Measurements from ENCODE around the gene SLC1A7. TPM values are rescaled to one million over a fixed set of nuclear protein-coding genes. Genes with fewer than 3 reads are reported as not detected.

Gene SLC1A7
- total and polyA plus RNA-seq, 2 of the 13 experiments (the other 11 are each of a cell fraction or from before 2014, with no cell fraction given) = 0.04 to 2.0 TPM

GRCh38 chr1:53183095-53183990, 40.9 kb upstream of the SLC1A7 start (continued):
- TF ChIP-seq PRPF4 (IDR thresholded peaks at IDR 0.05; ENCODE audit: low read depth, low read length, poor library complexity, severe bottlenecking) = no peak
- TF ChIP-seq ZBTB40 (IDR thresholded peaks at IDR 0.05) = peak; percentile 99
- TF ChIP-seq ZBTB40 (CRISPR knock-in tag; IDR thresholded peaks at IDR 0.05) = peak; percentile 100
- peak; percentile 62; the same call in 1 of the 2 replicates for TF ChIP-seq ZNF766 (CRISPR knock-in tag; IDR thresholded peaks at IDR 0.05; ENCODE audit: borderline replicate concordance)
- no peak for TF ChIP-seq ZNF251 (CRISPR knock-in tag; IDR thresholded peaks at IDR 0.05)
- TF ChIP-seq EP300 (IDR thresholded peaks at IDR 0.05; ENCODE audit: low read depth in 2 of 2, low read length in 2 of 2) = peak; percentile 94 to 98
- TF ChIP-seq EP300 (CRISPR knock-in tag; IDR thresholded peaks at IDR 0.05; ENCODE audit: borderline replicate concordance) = peak; percentile 87
- TF ChIP-seq MAFK (conservative IDR thresholded peaks at IDR 0.05 in 1 of 2, IDR thresholded peaks at IDR 0.05 in 1 of 2; ENCODE audit: low read length in 2 of 2) = no peak; a peak in 1 of 4 replicates
- no peak for TF ChIP-seq ZNF678 (CRISPR knock-in tag; IDR thresholded peaks at IDR 0.05)
- TF ChIP-seq CBX1 (IDR thresholded peaks at IDR 0.05; ENCODE audit: low read depth) = peak; percentile 29
- TF ChIP-seq ZNF878 (CRISPR knock-in tag; IDR thresholded peaks at IDR 0.05) = peak; percentile 83; the same call in 1 of the 2 replicates
- TF ChIP-seq EHMT2 (IDR thresholded peaks at IDR 0.05; ENCODE audit: borderline replicate concordance, low read depth, low read length) = peak; percentile 82; the same call in 1 of the 2 replicates
- TF ChIP-seq RELA (CRISPR knock-in tag; IDR thresholded peaks at IDR 0.05) = no peak
- no peak; the same call in 1 of the 2 replicates for TF ChIP-seq ZBTB21 (CRISPR knock-in tag; IDR thresholded peaks at IDR 0.05)
- TF ChIP-seq GZF1 (CRISPR knock-in tag; IDR thresholded peaks at IDR 0.05) = no peak
- TF ChIP-seq ETV5 (CRISPR knock-in tag; IDR thresholded peaks at IDR 0.05; ENCODE audit: borderline replicate concordance) = peak; percentile 68; the same call in 1 of the 2 replicates
- TF ChIP-seq ZSCAN31 (CRISPR knock-in tag; IDR thresholded peaks at IDR 0.05; ENCODE audit: low read depth) = peak; percentile 55; the same call in 1 of the 2 replicates
- peak; percentile 74 for TF ChIP-seq GFI1 (CRISPR knock-in tag; IDR thresholded peaks at IDR 0.05; ENCODE audit: borderline replicate concordance)
- peak; percentile 98 for TF ChIP-seq TBX2 (CRISPR knock-in tag; IDR thresholded peaks at IDR 0.05; ENCODE audit: borderline replicate concordance)
- peak; percentile 59; the same call in 1 of the 2 replicates for TF ChIP-seq MIER2 (CRISPR knock-in tag; IDR thresholded peaks at IDR 0.05)
- TF ChIP-seq ZSCAN21 (CRISPR knock-in tag; IDR thresholded peaks at IDR 0.05; ENCODE audit: borderline replicate concordance) = no peak
- no peak for TF ChIP-seq ATAD3A (CRISPR knock-in tag; IDR thresholded peaks at IDR 0.05)

All from HepG2 (cell line).